G401 (cell line): ENCODE measurements around the gene TWF2. TPM values are rescaled to one million over a fixed set of nuclear protein-coding genes. Genes with fewer than 3 reads are reported as not detected.
A peak's percentile ranks its signal among the peaks of the same experiment; 100 is the strongest.

Experiments used
- DNase-seq: peaks from one replicate; pipeline ENCODE4 v3.0.0-alpha.2; 2015; ENCODE audit warnings: low spot score
- in situ Hi-C: cut with HindIII; loops from 2 replicates; pipeline ENCODE4 v1.10.0; 2016; ENCODE audit warnings: low sequenced_read_pairs, mixed read lengths
- total RNA-seq: library from RNA; depleted of rRNA; stranded (reverse); fragments of >200 nt; shearing (Covaris generic); gene quantifications from 2 replicates; pipeline ENCODE4 v1.2.3, GENCODE V29; 2014

The TWF2 gene
- total RNA-seq, 1 experiment from 2014 or later: 237 TPM

GRCh38 chr3:52242039-52242438 lies 3.1 kb upstream of the TWF2 start:
- in situ Hi-C loops: no loop called here

GRCh38 chr3:52240886-52241370 lies 2.0 kb upstream of the TWF2 start:
- in situ Hi-C loops: no loop called here
- no peak for DNase-seq

More at GRCh38 chr3:52242039-52242438, 3.1 kb upstream of the TWF2 start:
- no peak for DNase-seq

GRCh38 chr3:52240059-52240885 lies 1.3 kb upstream of the TWF2 start:
- in situ Hi-C loops: no loop called here
- DNase-seq: no peak

- in situ Hi-C loops: no loop called here
- no peak for DNase-seq
Measured at GRCh38 chr3:52238193-52238760, 681 bp downstream of the TWF2 start.

GRCh38 chr3:52237657-52238172 lies 1.2 kb downstream of the TWF2 start:
- DNase-seq: peak; percentile 94

GRCh38 chr3:52237006-52237656 lies 1.8 kb downstream of the TWF2 start:
- DNase-seq: no peak
- in situ Hi-C loops: no loop called here

More at GRCh38 chr3:52237657-52238172, 1.2 kb downstream of the TWF2 start:
- in situ Hi-C loops: no loop called here

- in situ Hi-C loops: no loop called here
- DNase-seq: no peak
Measured at GRCh38 chr3:52236424-52236886, 2.5 kb downstream of the TWF2 start.

GRCh38 chr3:52234516-52235447 lies 4.2 kb downstream of the TWF2 start:
- in situ Hi-C loops: no loop called here
- DNase-seq: no peak

- peak; percentile 67 for DNase-seq
- in situ Hi-C loops: no loop called here
Measured at GRCh38 chr3:52233968-52234367, 5.0 kb downstream of the TWF2 start.

- no peak for DNase-seq
- in situ Hi-C loops: no loop called here
Measured at GRCh38 chr3:52233108-52233591, 5.8 kb downstream of the TWF2 start.

GRCh38 chr3:52232279-52233107 lies 6.5 kb downstream of the TWF2 start:
- in situ Hi-C loops: no loop called here
- DNase-seq: no peak

- DNase-seq: no peak
- in situ Hi-C loops: no loop called here
Measured at GRCh38 chr3:52231502-52232278, 7.3 kb downstream of the TWF2 start.

- in situ Hi-C loops: no loop called here
- no peak for DNase-seq
Measured at GRCh38 chr3:52230889-52231499, 8.0 kb downstream of the TWF2 start.

- DNase-seq: no peak
- in situ Hi-C loops: no loop called here
Measured at GRCh38 chr3:52230461-52230860, 8.5 kb downstream of the TWF2 start.

- in situ Hi-C loops: no loop called here
- no peak for DNase-seq
Measured at GRCh38 chr3:52229656-52230055, 9.3 kb downstream of the TWF2 start.

GRCh38 chr3:52228751-52229291 lies 10.1 kb downstream of the TWF2 start:
- in situ Hi-C loops: no loop called here
- no peak for DNase-seq
